SK-N-MC (cell line): ENCODE measurements around the gene TIMM44.

Experiments used
- EZH2 ChIP-seq: fragments of 200-600 bp; sonication (generic); IDR thresholded peaks from one replicate; pipeline ENCODE4 v1.6.1; 2017; ENCODE audit warnings: antibody characterized with exemption
- FOXP2 ChIP-seq: optimal IDR thresholded peaks from 2 replicates; pipeline ENCODE3; 2011; ENCODE audit warnings: mild to moderate bottlenecking, moderate library complexity; ENCODE audit not compliant: insufficient read depth; ENCODE audit errors: extremely low read length, control extremely low read depth
- POLR2AphosphoS5 ChIP-seq: IDR thresholded peaks from 2 replicates; pipeline ENCODE4 v1.6.1; 2012; ENCODE audit warnings: mild to moderate bottlenecking, low read depth, low read length, borderline replicate concordance

DNA sequence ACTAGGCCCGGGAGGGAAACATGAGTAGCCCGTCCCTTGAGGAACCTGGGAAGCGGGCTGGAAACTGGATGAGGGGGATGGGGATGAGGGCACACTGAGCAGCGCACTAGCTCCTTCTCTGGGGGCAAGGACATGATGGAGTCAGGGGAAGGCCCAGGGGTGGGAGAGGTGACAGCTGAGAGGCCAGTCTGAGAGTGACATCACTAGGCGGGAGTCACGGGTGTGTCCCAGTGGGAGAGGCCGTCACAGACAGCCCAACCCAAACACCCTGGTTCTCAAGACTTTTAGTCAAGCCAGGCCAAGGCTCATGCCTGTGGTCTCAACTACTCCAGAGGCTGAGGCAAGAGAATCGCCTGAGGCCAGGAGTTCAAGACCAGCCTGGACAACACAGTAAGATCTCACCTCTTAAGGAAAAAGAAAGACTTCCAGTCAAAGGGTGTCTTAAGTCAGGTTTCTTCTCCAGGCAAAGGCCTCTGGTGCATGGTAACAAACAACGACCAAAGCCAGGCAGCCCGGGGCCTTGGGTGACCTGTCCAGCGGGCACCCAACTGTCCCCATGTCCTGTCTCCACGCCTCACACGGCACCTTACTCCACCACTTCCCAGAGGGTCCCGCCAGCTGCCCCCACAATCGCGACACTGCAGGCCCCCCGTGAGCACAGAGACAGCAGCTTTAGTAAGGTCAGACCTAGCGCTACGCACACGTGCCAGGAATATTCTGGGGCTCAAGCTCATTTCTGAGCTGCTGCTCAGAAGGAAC, 25.5 kb upstream of the TIMM44 start:
- TF ChIP-seq POLR2AphosphoS5 (no peak), EZH2 (no peak), FOXP2 (no peak)
